HepG2 (cell line): Measurements from ENCODE around the gene PRDX3. TPM values are rescaled to one million over a fixed set of nuclear protein-coding genes. Genes with fewer than 3 reads are reported as not detected.
A peak's percentile ranks its signal among the peaks of the same experiment; 100 is the strongest.

Experiments used
- ADNP ChIP-seq: sonication (generic); formaldehyde crosslinking; IDR thresholded peaks from 2 replicates; pipeline ENCODE4 v1.4.0; 2020; ENCODE audit warnings: missing genetic modification reagents
- AKNA ChIP-seq: sonication (generic); formaldehyde crosslinking; IDR thresholded peaks from 2 replicates; pipeline ENCODE4 v1.4.0; 2020; ENCODE audit warnings: missing genetic modification reagents, borderline replicate concordance
- CHD2 ChIP-seq: IDR thresholded peaks from 2 replicates; pipeline ENCODE4 v1.6.1; 2011; ENCODE audit warnings: low read depth, low read length, improper control_type of control experiment
- CREB3 ChIP-seq: sonication (generic); formaldehyde crosslinking; IDR thresholded peaks from 2 replicates; pipeline ENCODE4 v1.5.0; 2020; ENCODE audit warnings: missing genetic modification reagents
- HNRNPUL1 ChIP-seq: fragments of 200-400 bp; formaldehyde crosslinking; IDR thresholded peaks from 2 replicates; pipeline ENCODE4 v1.6.1; 2017; ENCODE audit warnings: low read depth, mild to moderate bottlenecking, low read length, moderate library complexity
- KLF11 ChIP-seq: IDR thresholded peaks from 2 replicates; pipeline ENCODE4 v1.6.1; 2016; ENCODE audit warnings: missing compliant biosample characterization
- KMT2B ChIP-seq: IDR thresholded peaks from 2 replicates; pipeline ENCODE4 v1.6.1; 2016; ENCODE audit warnings: missing genetic modification reagents, missing compliant biosample characterization
- SNRNP70 ChIP-seq: fragments of 200-400 bp; formaldehyde crosslinking; IDR thresholded peaks from 2 replicates; pipeline ENCODE4 v1.6.1; 2017; ENCODE audit warnings: mild to moderate bottlenecking, low read depth, low read length, moderate library complexity
- TCF7L2 ChIP-seq: IDR thresholded peaks from 2 replicates; pipeline ENCODE4 v1.6.1; 2011; ENCODE audit warnings: mild to moderate bottlenecking, low read depth, low read length, moderate library complexity
- TRIM22 ChIP-seq: fragments of 450-650 bp; IDR thresholded peaks from 2 replicates; pipeline ENCODE4 v1.6.1; 2017
- ZKSCAN8 ChIP-seq: IDR thresholded peaks from 2 replicates; pipeline ENCODE4 v1.6.1; 2016; ENCODE audit warnings: borderline replicate concordance, missing genetic modification reagents, missing compliant biosample characterization
- ZNF224 ChIP-seq: sonication (generic); formaldehyde crosslinking; IDR thresholded peaks from 2 replicates; pipeline ENCODE4 v1.5.0; 2020; ENCODE audit warnings: mild to moderate bottlenecking, missing genetic modification reagents
- ZNF260 ChIP-seq: sonication (generic); formaldehyde crosslinking; IDR thresholded peaks from 2 replicates; pipeline ENCODE4 v1.4.0; 2020; ENCODE audit warnings: missing genetic modification reagents, low read depth, mild to moderate bottlenecking, borderline replicate concordance
- ZNF564 ChIP-seq: sonication (generic); formaldehyde crosslinking; IDR thresholded peaks from 2 replicates; pipeline ENCODE4 v1.8.1; 2023; ENCODE audit warnings: mild to moderate bottlenecking, missing genetic modification reagents
- ZNF687 ChIP-seq: sonication (generic); formaldehyde crosslinking; IDR thresholded peaks from 2 replicates; pipeline ENCODE4 v1.5.1; 2020; ENCODE audit warnings: mild to moderate bottlenecking, missing genetic modification reagents, moderate library complexity
- ZNF784 ChIP-seq: sonication (generic); formaldehyde crosslinking; IDR thresholded peaks from 2 replicates; pipeline ENCODE4 v1.5.1; 2020; ENCODE audit warnings: missing genetic modification reagents, mild to moderate bottlenecking, borderline replicate concordance
- ZNF83 ChIP-seq: sonication (generic); formaldehyde crosslinking; IDR thresholded peaks from 2 replicates; pipeline ENCODE4 v1.4.0; 2020; ENCODE audit warnings: missing genetic modification reagents, mild to moderate bottlenecking, borderline replicate concordance
- polyA plus RNA-seq, 8 experiments: library from polyadenylated mRNA; depleted of rRNA in 3 of 8; stranded (reverse) in 7 of 8; unstranded in 1 of 8; fragments of >200 nt; fragmentation: Illumina TruSeq in 4 of 8; extraction: Trizol in 4 of 8; gene quantifications; 2 replicates each; pipeline versions ENCODE4 v1.2.1 to v1.2.3, GENCODE V29; 2011 to 2016; ENCODE audit warnings: low read depth in 4 of 8, missing spikeins in 1 of 8, mixed read lengths in 1 of 8; ENCODE audit not compliant: insufficient read depth in 1 of 8
- total RNA-seq, 5 experiments: library from RNA; depleted of rRNA; stranded (reverse); fragments of >200 nt; fragmentation: Illumina TruSeq; extraction: Trizol; gene quantifications; 2 replicates each; pipeline ENCODE4 v1.2.3, GENCODE V29; 2016; ENCODE audit warnings: low read depth in 1 of 5

The PRDX3 gene
- total and polyA plus RNA-seq, 2 of the 13 experiments (the other 11 are each of a cell fraction or from before 2014, with no cell fraction given), result 407 to 565 TPM

GRCh38 chr10:119205894-119206602 lies 27.4 kb upstream of the PRDX3 start (continued):
- TF ChIP-seq KLF11 (CRISPR knock-in tag) (no peak), ADNP (CRISPR knock-in tag) (peak; percentile 78; the same call in 1 of the 2 replicates), ZNF687 (CRISPR knock-in tag) (peak; percentile 94), ZNF224 (CRISPR knock-in tag) (no peak), AKNA (CRISPR knock-in tag) (no peak), HNRNPUL1 (no peak), ZNF564 (peak; percentile 44; the same call in 1 of the 2 replicates), ZNF83 (CRISPR knock-in tag) (no peak), KMT2B (CRISPR knock-in tag) (no peak), ZKSCAN8 (CRISPR knock-in tag) (no peak; the same call in 1 of the 2 replicates), TRIM22 (no peak), ZNF260 (no peak), CREB3 (CRISPR knock-in tag) (no peak), TCF7L2 (no peak), CHD2 (no peak), ZNF784 (CRISPR knock-in tag) (no peak), SNRNP70 (no peak)
